Esophagus squamous epithelium (tissue), 5 donors: Measurements from ENCODE around the gene ALOXE3. TPM values are rescaled to one million over a fixed set of nuclear protein-coding genes. Genes with fewer than 3 reads are reported as not detected.

Experiments
- DNase-seq: peaks from one replicate; lab custom pipeline; 2025; lab: John Stamatoyannopoulos, UW
- H3K27ac ChIP-seq, 4 donors: fragments of 200-600 bp; sonication (generic); one replicate each; pipeline ENCODE4 v1.5.1; 2016 to 2019; ENCODE audit warnings: mild to moderate bottlenecking in 1 of 4
- H3K27me3 ChIP-seq, 4 donors: fragments of 200-600 bp; sonication (generic); 1 replicate in 3 of 4; 2 replicates in 1 of 4; pipeline versions ENCODE4 v1.5.1 to v1.6.0; 2017 to 2021; ENCODE audit warnings: antibody characterized with exemption in 1 of 4
- H3K36me3 ChIP-seq, 3 donors: fragments of 200-600 bp; sonication (generic); one replicate each; pipeline ENCODE4 v1.5.1; 2016 to 2019
- H3K4me1 ChIP-seq, 3 donors: fragments of 200-600 bp; sonication (generic); one replicate each; pipeline ENCODE4 v1.5.1; 2017 to 2019
- H3K4me3 ChIP-seq, 4 donors: fragments of 200-600 bp; sonication (generic); 1 replicate in 3 of 4; 2 replicates in 1 of 4; pipeline ENCODE4 v1.5.1; 2016 to 2019; ENCODE audit warnings: mild to moderate bottlenecking in 2 of 4, moderate library complexity in 1 of 4
- H3K9me3 ChIP-seq, 3 donors: fragments of 200-600 bp; sonication (generic); one replicate each; pipeline ENCODE4 v1.5.1; 2016 to 2019
- CTCF ChIP-seq, 6 experiments: fragments of 450-650 bp in 4 of 6; fragments of 200-600 bp in 2 of 6; sonication (generic) in 2 of 6; IDR thresholded peaks; one replicate each; pipeline ENCODE4 v1.5.1; 2016 to 2019; ENCODE audit warnings: antibody characterized with exemption in 6 of 6, mild to moderate bottlenecking in 4 of 6, moderate library complexity in 4 of 6
- POLR2A ChIP-seq, 4 donors: fragments of 450-650 bp; IDR thresholded peaks; one replicate each; pipeline ENCODE4 v1.6.1; 2017; ENCODE audit warnings: antibody characterized with exemption in 4 of 4, mild to moderate bottlenecking in 4 of 4, moderate library complexity in 3 of 4
- WGBS, 2 donors: methylation state at CpG; one replicate each; pipeline ENCODE4 v1.1.5; 2018; 5-methylcytosine and 5-hydroxymethylcytosine counted together
- intact Hi-C: fragments of 100-400 bp; cut with DNase I; formaldehyde crosslinking; loops from one replicate; pipeline ENCODE4 v1.15.0; 2022
- total RNA-seq, 4 donors: library from RNA; depleted of rRNA; stranded (reverse); fragments of >200 nt; gene quantifications; one replicate each; pipeline ENCODE4 v1.1.0, GENCODE V29; 2016
- donor health status: DM: yes; HTN: yes; CAD: no.

The ALOXE3 gene
- total RNA-seq, 4 donors from 2014 or later = 0.30 to 8.8 (median 2.2) TPM; not detected in 1

- 89 to 93% methylated on average over 9 to 11 of the region's 14 CpGs for WGBS, 2 donors
Measured at GRCh38 chr17:8146381-8147140, 28.2 kb upstream of the ALOXE3 start.

GRCh38 chr17:8145811-8146210, 27.5 kb upstream of the ALOXE3 start:
- TF ChIP-seq CTCF (IDR thresholded peaks at IDR 0.05) = no peak
- no peak for TF ChIP-seq POLR2A (IDR thresholded peaks at IDR 0.05)
- peak overlapping the region in 3 of 4 donors; percentile 48 to 100 (median 99) for H3K27ac ChIP-seq
- intact Hi-C loops = no loop called here

More at GRCh38 chr17:8146381-8147140, 28.2 kb upstream of the ALOXE3 start:
- DNase-seq = no peak
- intact Hi-C loops = no loop called here
- no peak for TF ChIP-seq POLR2A (IDR thresholded peaks at IDR 0.05)
- TF ChIP-seq CTCF (IDR thresholded peaks at IDR 0.05) = no peak
- Histone ChIP-seq H3K4me1 (peaks cover 11 to 86% (median 16%) of the 10 kb centered on the region in 3 donors), H3K9me3 (no peaks in the 10 kb centered on the region), H3K27me3 (no peaks in the 10 kb centered on the region), H3K36me3 (peaks cover 90 to 95% (median 91%) of the 10 kb centered on the region in 3 donors), H3K4me3 (no peak overlapping the region), H3K27ac (peak overlapping the region in 3 of 4 donors; percentile 48 to 100 (median 99))

GRCh38 chr17:8144401-8145231, 26.3 kb upstream of the ALOXE3 start:
- TF ChIP-seq POLR2A (IDR thresholded peaks at IDR 0.05) (no peak), CTCF (IDR thresholded peaks at IDR 0.05) (no peak)
- DNase-seq = no peak

More at GRCh38 chr17:8145811-8146210, 27.5 kb upstream of the ALOXE3 start:
- DNase-seq = no peak
- Histone ChIP-seq H3K4me3 (no peak overlapping the region), H3K27me3 (no peaks in the 10 kb centered on the region), H3K36me3 (peaks cover 95 to 100% (median 97%) of the 10 kb centered on the region in 3 donors), H3K4me1 (peaks cover 10 to 85% (median 11%) of the 10 kb centered on the region in 3 donors), H3K9me3 (no peaks in the 10 kb centered on the region)
- 80 to 90% methylated on average over 1 to 2 of the region's 12 CpGs for WGBS, 2 donors

GRCh38 chr17:8143581-8144400, 25.5 kb upstream of the ALOXE3 start:
- Histone ChIP-seq H3K36me3 (peaks cover 87 to 94% (median 93%) of the 10 kb centered on the region in 3 donors), H3K4me3 (no peak overlapping the region), H3K9me3 (no peaks in the 10 kb centered on the region), H3K27me3 (no peaks in the 10 kb centered on the region), H3K4me1 (peaks cover 0 to 86% (median 13%) of the 10 kb centered on the region in 3 donors), H3K27ac (peak overlapping the region in 3 of 4 donors; percentile 10 to 94 (median 53))
- 90 to 91% methylated on average over 7 to 19 of the region's 22 CpGs for WGBS, 2 donors
- intact Hi-C loops = no loop called here
- TF ChIP-seq CTCF (IDR thresholded peaks at IDR 0.05) = no peak
- no peak for TF ChIP-seq POLR2A (IDR thresholded peaks at IDR 0.05)
- no peak for DNase-seq

More at GRCh38 chr17:8144401-8145231, 26.3 kb upstream of the ALOXE3 start:
- Histone ChIP-seq H3K36me3 (peaks cover 95 to 100% (median 99%) of the 10 kb centered on the region in 3 donors), H3K9me3 (no peaks in the 10 kb centered on the region), H3K27me3 (no peaks in the 10 kb centered on the region), H3K4me1 (peaks cover under 1 to 85% (median 7%) of the 10 kb centered on the region in 3 donors), H3K4me3 (no peak overlapping the region), H3K27ac (peak overlapping the region in 3 of 4 donors; percentile 21 to 53 (median 24))
- intact Hi-C loops = no loop called here
- 84% methylated on average over 3 to 7 of the region's 15 CpGs for WGBS, 2 donors
